Neural progenitor cell (in vitro differentiated cells): ENCODE results near the gene SEC63. TPM values are rescaled to one million over a fixed set of nuclear protein-coding genes. Genes with fewer than 3 reads are reported as not detected.
"Not testable (repeated sequence)": the region's sequence is repeated elsewhere in the genome, so short reads cannot be mapped to it uniquely, and the experiment has no call there.

ENCODE experiments used
- DNase-seq: peaks from one replicate; pipeline ENCODE4 v3.0.0-alpha.2; 2016; ENCODE audit warnings: low spot score
- H2AFZ ChIP-seq: fragments of 200-600 bp; sonication (generic); replicated peaks from 2 replicates; pipeline ENCODE4 v1.6.1; 2016; ENCODE audit warnings: antibody characterized with exemption
- H3F3A ChIP-seq: fragments of 200-600 bp; sonication (generic); 2 replicates; pipeline ENCODE4 v1.6.1; 2016; ENCODE audit warnings: antibody characterized with exemption, low read depth
- H3K27ac ChIP-seq: fragments of 200-600 bp; sonication (generic); 2 replicates; pipeline ENCODE4 v1.5.1; 2016; ENCODE audit warnings: mild to moderate bottlenecking
- H3K27me3 ChIP-seq: fragments of 200-600 bp; sonication (generic); 2 replicates; pipeline ENCODE4 v1.6.1; 2016; ENCODE audit warnings: mild to moderate bottlenecking, moderate library complexity
- H3K36me3 ChIP-seq: fragments of 200-600 bp; sonication (generic); 2 replicates; pipeline ENCODE4 v1.5.1; 2016
- H3K4me1 ChIP-seq: fragments of 200-600 bp; sonication (generic); 2 replicates; pipeline ENCODE4 v1.6.1; 2016; ENCODE audit warnings: mixed run types
- H3K4me2 ChIP-seq: fragments of 200-600 bp; sonication (generic); 2 replicates; pipeline ENCODE4 v1.6.1; 2016
- H3K4me3 ChIP-seq: fragments of 200-600 bp; sonication (generic); 2 replicates; pipeline ENCODE4 v1.5.1; 2016
- H3K79me2 ChIP-seq: fragments of 200-600 bp; sonication (generic); 2 replicates; pipeline ENCODE4 v1.6.1; 2016; ENCODE audit warnings: low read depth
- H3K9ac ChIP-seq: fragments of 200-600 bp; sonication (generic); 2 replicates; pipeline ENCODE4 v1.6.1; 2016
- H3K9me3 ChIP-seq: fragments of 200-600 bp; sonication (generic); 2 replicates; pipeline ENCODE4 v1.5.1; 2016; ENCODE audit warnings: low read depth
- H4K20me1 ChIP-seq: fragments of 200-600 bp; sonication (generic); 2 replicates; pipeline ENCODE4 v1.6.1; 2016; ENCODE audit warnings: low read depth
- H3K27ac Mint-ChIP-seq: 3 replicates; pipeline ENCODE4 v1.8.0; 2021; ENCODE audit warnings: mixed read lengths
- H3K27me3 Mint-ChIP-seq: 2 replicates; pipeline ENCODE4 v1.8.0; 2022; ENCODE audit warnings: low read depth, mild to moderate bottlenecking, inconsistent platforms, moderate library complexity, mixed read lengths; ENCODE audit not compliant: insufficient read depth
- H3K36me3 Mint-ChIP-seq: 3 replicates; pipeline ENCODE4 v1.8.0; 2021; ENCODE audit warnings: mixed read lengths
- H3K4me1 Mint-ChIP-seq: 3 replicates; pipeline ENCODE4 v1.8.0; 2021; ENCODE audit warnings: mixed read lengths
- H3K4me3 Mint-ChIP-seq: 3 replicates; pipeline ENCODE4 v1.8.0; 2021; ENCODE audit warnings: mild to moderate bottlenecking, moderate library complexity, mixed read lengths
- H3K9me3 Mint-ChIP-seq: 3 replicates; pipeline ENCODE4 v1.8.0; 2020; ENCODE audit warnings: mixed read lengths
- CTCF ChIP-seq: fragments of 200-600 bp; sonication (generic); IDR thresholded peaks from 2 replicates; pipeline ENCODE4 v1.5.1; 2017; ENCODE audit warnings: antibody characterized with exemption, mild to moderate bottlenecking
- EZH2 ChIP-seq: fragments of 200-600 bp; sonication (generic); IDR thresholded peaks from 2 replicates; pipeline ENCODE4 v1.6.1; 2017; ENCODE audit warnings: antibody characterized with exemption, mild to moderate bottlenecking, moderate library complexity
- EZH2phosphoT487 ChIP-seq: fragments of 200-600 bp; sonication (generic); IDR thresholded peaks from 2 replicates; pipeline ENCODE4 v1.6.1; 2017; ENCODE audit warnings: antibody characterized with exemption
- total RNA-seq: library from RNA; depleted of rRNA; stranded (reverse); fragments of >200 nt; gene quantifications from 2 replicates; pipeline ENCODE4 v1.2.3, GENCODE V29; 2015; ENCODE audit warnings: low replicate concordance

Gene SEC63
- total RNA-seq, 1 donor from 2014 or later = 20.7 TPM

DNA sequence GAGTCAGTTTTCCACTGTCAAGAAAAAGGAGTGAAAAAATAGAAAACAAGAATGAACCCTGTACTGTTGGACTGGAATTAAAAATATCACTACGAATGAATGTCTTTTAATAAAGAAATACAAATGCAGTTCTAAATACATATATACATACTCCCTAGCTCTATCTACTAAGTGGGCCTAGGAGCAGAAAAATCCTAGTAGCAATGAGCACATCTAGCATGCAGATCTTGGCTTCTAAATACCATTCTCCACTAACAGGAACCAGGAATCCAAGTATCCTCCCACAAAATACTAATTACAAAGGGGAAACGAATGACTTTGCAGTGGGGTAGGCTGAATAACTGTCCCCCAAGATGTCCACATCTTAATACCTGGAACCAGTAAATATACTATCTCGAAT, 25.4 kb downstream of the SEC63 start:
- no peak overlapping the region for H3K27ac ChIP-seq
- Mint-ChIP-seq H3K27me3 (peaks cover 4% of the 10 kb centered on the region), H3K27ac (no peak overlapping the region), H3K4me3 (no peak overlapping the region), H3K36me3 (peaks cover 51% of the 10 kb centered on the region), H3K9me3 (peaks cover 54% of the 10 kb centered on the region), H3K4me1 (no peaks in the 10 kb centered on the region)
- no peaks in the 10 kb centered on the region for H3K4me1 ChIP-seq
- no peaks in the 10 kb centered on the region for H3F3A ChIP-seq
- no peaks in the 10 kb centered on the region for H3K27me3 ChIP-seq
- H3K9ac ChIP-seq = no peak overlapping the region
- DNase-seq = no peak
- TF ChIP-seq EZH2phosphoT487 = no peak
- TF ChIP-seq CTCF = no peak
- no peak for TF ChIP-seq EZH2
- no peak overlapping the region for H3K4me2 ChIP-seq
- peaks cover 9% of the 10 kb centered on the region for H3K9me3 ChIP-seq
- H3K36me3 ChIP-seq = peaks cover 13% of the 10 kb centered on the region
- H3K4me3 ChIP-seq = no peak overlapping the region
- H4K20me1 ChIP-seq = no peaks in the 10 kb centered on the region
- H3K79me2 ChIP-seq = peaks cover 79% of the 10 kb centered on the region
- H2AFZ ChIP-seq = no peak overlapping the region

- H3K9me3 Mint-ChIP-seq = peaks cover 54% of the 10 kb centered on the region
- no peak overlapping the region for H3K4me3 ChIP-seq
- no peak overlapping the region for H3K9ac ChIP-seq
- H3K79me2 ChIP-seq = peaks cover 79% of the 10 kb centered on the region
- H3K4me3 Mint-ChIP-seq = no peak overlapping the region
- H3K9me3 ChIP-seq = peaks cover 9% of the 10 kb centered on the region
- DNase-seq = no peak
- peaks cover 13% of the 10 kb centered on the region for H3K36me3 ChIP-seq
- peaks cover 4% of the 10 kb centered on the region for H3K27me3 Mint-ChIP-seq
- no peaks in the 10 kb centered on the region for H4K20me1 ChIP-seq
- H3K4me1 Mint-ChIP-seq = no peaks in the 10 kb centered on the region
- H3K27me3 ChIP-seq = no peaks in the 10 kb centered on the region
- H2AFZ ChIP-seq = no peak overlapping the region
- TF ChIP-seq CTCF = no peak
- no peak for TF ChIP-seq EZH2phosphoT487
- TF ChIP-seq EZH2 = no peak
- H3K4me1 ChIP-seq = no peaks in the 10 kb centered on the region
- no peak overlapping the region for H3K4me2 ChIP-seq
- H3K27ac Mint-ChIP-seq = no peak overlapping the region
- H3F3A ChIP-seq = no peaks in the 10 kb centered on the region
- H3K36me3 Mint-ChIP-seq = peaks cover 50% of the 10 kb centered on the region
- H3K27ac ChIP-seq = no peak overlapping the region
Measured at GRCh38 chr6:107931894-107932293, 26.1 kb downstream of the SEC63 start.

GRCh38 chr6:107928984-107929383, 29.0 kb downstream of the SEC63 start:
- Histone ChIP-seq H3K27me3 (no peaks in the 10 kb centered on the region), H3K4me1 (no peaks in the 10 kb centered on the region), H3F3A (no peaks in the 10 kb centered on the region), H3K9me3 (peaks cover 17% of the 10 kb centered on the region), H3K79me2 (peaks cover 88% of the 10 kb centered on the region), H3K4me3 (no peak overlapping the region), H3K4me2 (no peak overlapping the region), H2AFZ (no peak overlapping the region), H4K20me1 (no peaks in the 10 kb centered on the region), H3K27ac (no peak overlapping the region), H3K36me3 (peaks cover 24% of the 10 kb centered on the region), H3K9ac (no peak overlapping the region)
- H3K27ac Mint-ChIP-seq = no peak overlapping the region
- peaks cover 61% of the 10 kb centered on the region for H3K9me3 Mint-ChIP-seq
- no peaks in the 10 kb centered on the region for H3K4me1 Mint-ChIP-seq
- no peak overlapping the region for H3K4me3 Mint-ChIP-seq
- TF ChIP-seq EZH2phosphoT487 = no peak
- no peak for TF ChIP-seq EZH2
- no peak for TF ChIP-seq CTCF
- no peak for DNase-seq
- H3K27me3 Mint-ChIP-seq = peaks cover 4% of the 10 kb centered on the region
- peaks cover 62% of the 10 kb centered on the region for H3K36me3 Mint-ChIP-seq

- not testable (repeated sequence) for H3K9ac ChIP-seq, H2AFZ ChIP-seq, H3K4me3 Mint-ChIP-seq, H3K4me2 ChIP-seq, H3K27ac Mint-ChIP-seq, H3K27me3 Mint-ChIP-seq, H3K4me1 ChIP-seq, H4K20me1 ChIP-seq, H3K4me3 ChIP-seq, H3K27me3 ChIP-seq, H3K27ac ChIP-seq, DNase-seq, H3K4me1 Mint-ChIP-seq, H3F3A ChIP-seq
- peaks cover 27% of the 10 kb centered on the region for H3K36me3 ChIP-seq
- H3K36me3 Mint-ChIP-seq = peaks cover 60% of the 10 kb centered on the region
- peaks cover 59% of the 10 kb centered on the region for H3K9me3 Mint-ChIP-seq
- H3K9me3 ChIP-seq = peaks cover 11% of the 10 kb centered on the region
- peaks cover 79% of the 10 kb centered on the region for H3K79me2 ChIP-seq
Measured at GRCh38 chr6:107926697-107927544, 31.1 kb downstream of the SEC63 start.
